Keratinocyte (primary cell): Measurements from ENCODE around the gene PYY. TPM values are rescaled to one million over a fixed set of nuclear protein-coding genes. Genes with fewer than 3 reads are reported as not detected.
"Not testable (repeated sequence)": the region's sequence is repeated elsewhere in the genome, so short reads cannot be mapped to it uniquely, and the experiment has no call there.

Experiments used
- DNase-seq: peaks from one replicate; pipeline ENCODE4 v3.0.0-alpha.2; 2011; ENCODE audit warnings: low read depth, missing footprints, low spot score
- FAIRE-seq: peaks from 2 replicates; lab custom pipeline; 2011; peaks lifted over from hg19 to GRCh38; lab: Jason Lieb, UNC
- H2AFZ ChIP-seq: 2 replicates; pipeline ENCODE4 v1.6.0; 2012; ENCODE audit warnings: low read length, control low read depth, inconsistent platforms; ENCODE audit not compliant: control insufficient read depth
- H3K27ac ChIP-seq: 2 replicates; pipeline ENCODE4 v1.5.1; 2011; ENCODE audit warnings: low read length; ENCODE audit not compliant: control insufficient read depth, insufficient read depth
- H3K27me3 ChIP-seq: 3 replicates; pipeline ENCODE4 v1.6.0; 2011; ENCODE audit warnings: low read length; ENCODE audit not compliant: control insufficient read depth, insufficient read depth; ENCODE audit errors: extremely low read depth
- H3K36me3 ChIP-seq, 2 experiments: 2 replicates in 1 of 2; 3 replicates in 1 of 2; pipeline ENCODE4 v1.5.1; 2011; ENCODE audit warnings: low read length in 2 of 2, mild to moderate bottlenecking in 1 of 2; ENCODE audit not compliant: control insufficient read depth in 2 of 2, insufficient read depth in 2 of 2; ENCODE audit errors: extremely low read depth in 1 of 2
- H3K4me1 ChIP-seq: 3 replicates; pipeline ENCODE4 v1.5.1; 2011; ENCODE audit warnings: low read length; ENCODE audit not compliant: control insufficient read depth, insufficient read depth; ENCODE audit errors: extremely low read depth
- H3K4me2 ChIP-seq: 3 replicates; pipeline ENCODE4 v1.6.0; 2011; ENCODE audit warnings: low read depth, low read length; ENCODE audit not compliant: control insufficient read depth, insufficient read depth; ENCODE audit errors: extremely low read depth
- H3K4me3 ChIP-seq, 3 experiments: fragments of 200-600 bp in 1 of 3; sonication (generic) in 1 of 3; 2 replicates in 2 of 3; 3 replicates in 1 of 3; pipeline ENCODE4 v1.5.1; 2011 to 2016; ENCODE audit warnings: low read length in 3 of 3, mild to moderate bottlenecking in 3 of 3, control low read depth in 2 of 3, inconsistent platforms in 1 of 3, low read depth in 1 of 3, mixed read lengths in 1 of 3, mixed run types in 1 of 3, moderate library complexity in 1 of 3; ENCODE audit not compliant: control insufficient read depth in 2 of 3, insufficient read depth in 2 of 3; ENCODE audit errors: extremely low read depth in 1 of 3
- H3K79me2 ChIP-seq: 2 replicates; pipeline ENCODE4 v1.6.0; 2012; ENCODE audit warnings: low read length; ENCODE audit not compliant: control insufficient read depth, insufficient read depth
- H3K9ac ChIP-seq: 3 replicates; pipeline ENCODE4 v1.6.0; 2011; ENCODE audit warnings: low read length; ENCODE audit not compliant: control insufficient read depth, insufficient read depth; ENCODE audit errors: extremely low read depth
- H3K9me1 ChIP-seq: 3 replicates; pipeline ENCODE4 v1.6.0; 2011; ENCODE audit warnings: low read length; ENCODE audit not compliant: control insufficient read depth, insufficient read depth; ENCODE audit errors: extremely low read depth
- H3K9me3 ChIP-seq: 2 replicates; pipeline ENCODE4 v1.5.1; 2012; ENCODE audit warnings: low read depth, low read length; ENCODE audit not compliant: control insufficient read depth
- H4K20me1 ChIP-seq: 3 replicates; pipeline ENCODE4 v1.6.0; 2011; ENCODE audit warnings: low read length; ENCODE audit not compliant: control insufficient read depth, insufficient read depth; ENCODE audit errors: extremely low read depth
- EZH2 ChIP-seq: IDR thresholded peaks from one replicate; pipeline ENCODE4 v1.6.1; 2012; ENCODE audit warnings: inconsistent platforms, mild to moderate bottlenecking, low read length, moderate library complexity
- dilution Hi-C: fragments of 300-500 bp; cut with MboI; formaldehyde crosslinking; loops from one replicate; pipeline ENCODE4 v1.7.0; 2020; ENCODE audit warnings: low sequenced_read_pairs; ENCODE audit not compliant: extremely low pct_ligation_motif_present
- polyA plus RNA-seq, 5 experiments: library from polyadenylated mRNA; depleted of rRNA in 3 of 5; stranded (reverse) in 3 of 5; stranded (forward) in 1 of 5; unstranded in 1 of 5; fragments of >200 nt; gene quantifications; 1 replicate in 1 of 5; 2 replicates in 3 of 5; 3 replicates in 1 of 5; pipeline versions ENCODE4 v1.2.1 to v1.2.3, GENCODE V29; 2011 to 2012; ENCODE audit warnings: missing spikeins in 2 of 5, low read depth in 1 of 5, low replicate concordance in 1 of 5
- TF ChIP-seq, protein P1 (sequence below), 3 experiments: IDR thresholded peaks in 1 of 3; conservative IDR thresholded peaks in 1 of 3; optimal IDR thresholded peaks in 1 of 3; 2 replicates in 2 of 3; 3 replicates in 1 of 3; pipeline versions ENCODE3 to v1.5.1; 2011; ENCODE audit warnings: low read length in 3 of 3, mild to moderate bottlenecking in 3 of 3, moderate library complexity in 2 of 3, control low read depth in 1 of 3, inconsistent platforms in 1 of 3; ENCODE audit not compliant: insufficient read depth in 2 of 3; ENCODE audit errors: extremely low read depth in 1 of 3

Gene PYY
- polyA plus RNA-seq, 1 donor (not counting 4 experiments of a cell fraction or from before 2014, with no cell fraction given), result not detected

- no peaks in the 10 kb centered on the region for H3K9me1 ChIP-seq
- peaks cover 3% of the 10 kb centered on the region for H3K4me1 ChIP-seq
- no peak overlapping the region for H3K9ac ChIP-seq
- H2AFZ ChIP-seq, result no peak overlapping the region
- H3K4me2 ChIP-seq, result no peak overlapping the region
- peaks cover 28% of the 10 kb centered on the region for H3K27me3 ChIP-seq
- no peak for DNase-seq
- no peaks in the 10 kb centered on the region for H4K20me1 ChIP-seq
- H3K9me3 ChIP-seq, result no peaks in the 10 kb centered on the region
- H3K4me3 ChIP-seq, result no peak overlapping the region
- FAIRE-seq, result no peak
- no peak overlapping the region for H3K27ac ChIP-seq
- H3K79me2 ChIP-seq, result no peaks in the 10 kb centered on the region
- H3K36me3 ChIP-seq, result no peaks in the 10 kb centered on the region
- TF ChIP-seq, protein P1, sequence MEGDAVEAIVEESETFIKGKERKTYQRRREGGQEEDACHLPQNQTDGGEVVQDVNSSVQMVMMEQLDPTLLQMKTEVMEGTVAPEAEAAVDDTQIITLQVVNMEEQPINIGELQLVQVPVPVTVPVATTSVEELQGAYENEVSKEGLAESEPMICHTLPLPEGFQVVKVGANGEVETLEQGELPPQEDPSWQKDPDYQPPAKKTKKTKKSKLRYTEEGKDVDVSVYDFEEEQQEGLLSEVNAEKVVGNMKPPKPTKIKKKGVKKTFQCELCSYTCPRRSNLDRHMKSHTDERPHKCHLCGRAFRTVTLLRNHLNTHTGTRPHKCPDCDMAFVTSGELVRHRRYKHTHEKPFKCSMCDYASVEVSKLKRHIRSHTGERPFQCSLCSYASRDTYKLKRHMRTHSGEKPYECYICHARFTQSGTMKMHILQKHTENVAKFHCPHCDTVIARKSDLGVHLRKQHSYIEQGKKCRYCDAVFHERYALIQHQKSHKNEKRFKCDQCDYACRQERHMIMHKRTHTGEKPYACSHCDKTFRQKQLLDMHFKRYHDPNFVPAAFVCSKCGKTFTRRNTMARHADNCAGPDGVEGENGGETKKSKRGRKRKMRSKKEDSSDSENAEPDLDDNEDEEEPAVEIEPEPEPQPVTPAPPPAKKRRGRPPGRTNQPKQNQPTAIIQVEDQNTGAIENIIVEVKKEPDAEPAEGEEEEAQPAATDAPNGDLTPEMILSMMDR (optimal IDR thresholded peaks at IDR 0.05 in 1 of 3, IDR thresholded peaks at IDR 0.05 in 1 of 3, conservative IDR thresholded peaks at IDR 0.05 in 1 of 3; ENCODE audit: extremely low read depth in 1 of 3, insufficient read depth in 2 of 3, low read length in 3 of 3), result no peak
- no peak for TF ChIP-seq EZH2
- dilution Hi-C loops, result no loop called here
Measured at GRCh38 chr17:43928609-43929008, 25.1 kb downstream of the PYY start.

DNA sequence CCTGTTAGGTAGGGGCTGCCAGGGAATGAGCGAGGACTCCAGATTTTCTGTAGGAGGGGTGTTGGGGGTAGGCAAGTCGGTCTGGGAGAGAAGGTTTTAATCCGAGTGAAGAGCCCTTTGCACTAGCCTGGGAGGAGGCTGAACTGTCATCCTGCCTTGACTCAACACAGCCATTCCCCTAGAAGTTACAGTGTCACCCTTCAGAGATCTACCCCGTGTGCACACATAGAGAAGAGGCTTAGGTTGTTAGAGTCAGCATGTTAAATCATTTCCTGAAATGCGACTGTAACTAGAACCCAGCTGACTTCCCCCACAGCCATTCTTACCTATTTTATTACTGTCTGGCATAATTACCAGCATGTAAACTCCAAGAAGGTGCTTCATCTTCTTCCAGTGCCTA is 25.8 kb downstream of the PYY start:
- H2AFZ ChIP-seq, FAIRE-seq, H3K4me3 ChIP-seq: not testable (repeated sequence)

More for the DNA sequence above, 25.8 kb downstream of the PYY start:
- H3K9ac ChIP-seq, H4K20me1 ChIP-seq, H3K36me3 ChIP-seq, DNase-seq, H3K9me1 ChIP-seq, H3K9me3 ChIP-seq, H3K79me2 ChIP-seq, H3K4me2 ChIP-seq, dilution Hi-C loops, H3K27ac ChIP-seq, H3K4me1 ChIP-seq: not testable (repeated sequence)
- peaks cover 28% of the 10 kb centered on the region for H3K27me3 ChIP-seq
- TF ChIP-seq EZH2, result peak; percentile 75
